MG63 (cell line): ENCODE data around the gene SULT1C2. TPM values are rescaled to one million over a fixed set of nuclear protein-coding genes. Genes with fewer than 3 reads are reported as not detected.

Experiments
- DNase-seq: peaks from one replicate; pipeline ENCODE4 v3.0.0-alpha.2; 2020
- H3K27me3 ChIP-seq: fragments of 250-450 bp; sonication (Bioruptor Pico); 2 replicates; pipeline ENCODE4 v1.5.1; 2020; ENCODE audit warnings: mild to moderate bottlenecking, moderate library complexity
- H3K36me3 ChIP-seq: fragments of 250-450 bp; sonication (Bioruptor Pico); 2 replicates; pipeline ENCODE4 v1.5.1; 2020; ENCODE audit warnings: mild to moderate bottlenecking, moderate library complexity
- H3K4me3 ChIP-seq: fragments of 250-450 bp; sonication (Bioruptor Pico); 2 replicates; pipeline ENCODE4 v1.5.1; 2020; ENCODE audit warnings: mild to moderate bottlenecking, moderate library complexity
- H3K9me3 ChIP-seq: fragments of 250-450 bp; sonication (Bioruptor Pico); 2 replicates; pipeline ENCODE4 v1.5.1; 2020; ENCODE audit warnings: mild to moderate bottlenecking, moderate library complexity
- total RNA-seq: library from RNA; depleted of rRNA; stranded (reverse); fragments of >200 nt; shearing (Covaris generic); gene quantifications from 2 replicates; pipeline ENCODE4 v1.2.3, GENCODE V29; 2014; ENCODE audit warnings: low replicate concordance; rRNA removed

Gene SULT1C2
- not detected in 2 replicates for total RNA-seq

- Histone ChIP-seq H3K27me3 (no peaks in the 10 kb centered on the region), H3K4me3 (no peak within 1 kb of the TSS), H3K36me3 (no peaks in the 10 kb centered on the region), H3K9me3 (no peaks in the 10 kb centered on the region)
- no peak for DNase-seq
These were observed at the start of gene SULT1C2 for GRCh38 chr2:108288534-108289106. SULT1C2 (plus strand) TSS chr2:108288895; CDS start chr2:108293668, 4,773 bp downstream.

GRCh38 chr2:108239786-108240185, 48.9 kb upstream of the SULT1C2 start, which contains the start of gene SULT1C3:
SULT1C3 (plus strand) TSS chr2:108239968; CDS start chr2:108247195, 7,227 bp downstream.
- H3K27me3 ChIP-seq: no peaks in the 10 kb centered on the region
- no peak for DNase-seq
- 0 out of 2 replicates have a peak, but pooled peaks cover 2% of the 10 kb centered on the region for H3K9me3 ChIP-seq
- H3K36me3 ChIP-seq: no peaks in the 10 kb centered on the region
- no peak within 1 kb of the TSS for H3K4me3 ChIP-seq

GRCh38 chr2:108240966-108241365, 47.7 kb upstream of the SULT1C2 start:
- H3K36me3 ChIP-seq: no peaks in the 10 kb centered on the region
- H3K9me3 ChIP-seq: peaks cover 7% of the 10 kb centered on the region
- no peaks in the 10 kb centered on the region for H3K27me3 ChIP-seq
- no peak overlapping the region for H3K4me3 ChIP-seq
- no peak for DNase-seq

- Histone ChIP-seq H3K4me3 (no peak overlapping the region), H3K27me3 (no peaks in the 10 kb centered on the region), H3K9me3 (peaks cover 5% of the 10 kb centered on the region), H3K36me3 (no peaks in the 10 kb centered on the region)
- peak; percentile 12 for DNase-seq
These were observed 45.1 kb upstream of the SULT1C2 start for GRCh38 chr2:108243566-108243965.

- no peak overlapping the region for H3K4me3 ChIP-seq
- no peaks in the 10 kb centered on the region for H3K27me3 ChIP-seq
- H3K9me3 ChIP-seq: peaks cover 5% of the 10 kb centered on the region
- no peaks in the 10 kb centered on the region for H3K36me3 ChIP-seq
- no peak for DNase-seq
These were observed 43.9 kb upstream of the SULT1C2 start for GRCh38 chr2:108244667-108245414.

- Histone ChIP-seq H3K9me3 (no peaks in the 10 kb centered on the region), H3K36me3 (no peaks in the 10 kb centered on the region), H3K4me3 (no peak overlapping the region), H3K27me3 (no peaks in the 10 kb centered on the region)
- no peak for DNase-seq
These were observed 35.6 kb upstream of the SULT1C2 start for GRCh38 chr2:108253106-108253505.

- Histone ChIP-seq H3K36me3 (no peaks in the 10 kb centered on the region), H3K9me3 (no peaks in the 10 kb centered on the region), H3K27me3 (no peaks in the 10 kb centered on the region), H3K4me3 (no peak overlapping the region)
- DNase-seq: peak; percentile 61
These were observed 30.9 kb upstream of the SULT1C2 start for GRCh38 chr2:108257757-108258331.

- DNase-seq: no peak
- H3K27me3 ChIP-seq: no peaks in the 10 kb centered on the region
- H3K4me3 ChIP-seq: no peak overlapping the region
- H3K36me3 ChIP-seq: no peaks in the 10 kb centered on the region
- no peaks in the 10 kb centered on the region for H3K9me3 ChIP-seq
These were observed 27.9 kb upstream of the SULT1C2 start for GRCh38 chr2:108260773-108261172.

- no peak for DNase-seq
- no peaks in the 10 kb centered on the region for H3K27me3 ChIP-seq
- H3K4me3 ChIP-seq: no peak overlapping the region
- no peaks in the 10 kb centered on the region for H3K36me3 ChIP-seq
- H3K9me3 ChIP-seq: no peaks in the 10 kb centered on the region
These were observed 26.7 kb upstream of the SULT1C2 start for GRCh38 chr2:108262036-108262435.

GRCh38 chr2:108263401-108263800, 25.3 kb upstream of the SULT1C2 start:
- Histone ChIP-seq H3K4me3 (no peak overlapping the region), H3K9me3 (no peaks in the 10 kb centered on the region), H3K27me3 (no peaks in the 10 kb centered on the region), H3K36me3 (no peaks in the 10 kb centered on the region)
- DNase-seq: no peak

- no peak for DNase-seq
- Histone ChIP-seq H3K9me3 (no peaks in the 10 kb centered on the region), H3K36me3 (no peaks in the 10 kb centered on the region), H3K4me3 (no peak overlapping the region), H3K27me3 (no peaks in the 10 kb centered on the region)
These were observed 22.5 kb upstream of the SULT1C2 start for GRCh38 chr2:108266218-108266617.

GRCh38 chr2:108267101-108267500, 21.6 kb upstream of the SULT1C2 start:
- H3K9me3 ChIP-seq: no peaks in the 10 kb centered on the region
- no peaks in the 10 kb centered on the region for H3K36me3 ChIP-seq
- H3K4me3 ChIP-seq: no peak overlapping the region
- DNase-seq: peak; percentile 59
- H3K27me3 ChIP-seq: no peaks in the 10 kb centered on the region

- peak; percentile 80 for DNase-seq
- Histone ChIP-seq H3K9me3 (no peaks in the 10 kb centered on the region), H3K36me3 (no peaks in the 10 kb centered on the region), H3K27me3 (no peaks in the 10 kb centered on the region), H3K4me3 (no peak overlapping the region)
These were observed 20.7 kb upstream of the SULT1C2 start for GRCh38 chr2:108268001-108268400.

GRCh38 chr2:108270346-108270745, 18.3 kb upstream of the SULT1C2 start:
- no peaks in the 10 kb centered on the region for H3K9me3 ChIP-seq
- H3K4me3 ChIP-seq: no peak overlapping the region
- DNase-seq: no peak
- no peaks in the 10 kb centered on the region for H3K36me3 ChIP-seq
- no peaks in the 10 kb centered on the region for H3K27me3 ChIP-seq

- Histone ChIP-seq H3K4me3 (no peak overlapping the region), H3K9me3 (no peaks in the 10 kb centered on the region), H3K27me3 (no peaks in the 10 kb centered on the region), H3K36me3 (no peaks in the 10 kb centered on the region)
- DNase-seq: no peak
These were observed 17.8 kb upstream of the SULT1C2 start for GRCh38 chr2:108270768-108271506.

GRCh38 chr2:108271691-108272253, 16.9 kb upstream of the SULT1C2 start:
- Histone ChIP-seq H3K9me3 (no peaks in the 10 kb centered on the region), H3K4me3 (no peak overlapping the region), H3K27me3 (no peaks in the 10 kb centered on the region), H3K36me3 (no peaks in the 10 kb centered on the region)
- no peak for DNase-seq

GRCh38 chr2:108278631-108279030, 10.1 kb upstream of the SULT1C2 start:
- no peak overlapping the region for H3K4me3 ChIP-seq
- H3K27me3 ChIP-seq: no peaks in the 10 kb centered on the region
- no peaks in the 10 kb centered on the region for H3K9me3 ChIP-seq
- DNase-seq: no peak
- H3K36me3 ChIP-seq: no peaks in the 10 kb centered on the region
